GM13976 (cell line): ENCODE results near the gene KCNJ6.
"Not testable (repeated sequence)": the region's sequence is repeated elsewhere in the genome, so short reads cannot be mapped to it uniquely, and the experiment has no call there.

Experiments used
- DNase-seq: peaks from one replicate; pipeline ENCODE4 v3.0.0; 2012; ENCODE audit warnings: low spot score
- CTCF ChIP-seq: IDR thresholded peaks from 2 replicates; pipeline ENCODE4 v1.5.1; 2012; ENCODE audit warnings: borderline replicate concordance, mild to moderate bottlenecking; ENCODE audit not compliant: insufficient read depth; ENCODE audit errors: extremely low read depth, missing control alignments, control extremely low read depth
- in situ Hi-C: fragments of 300-500 bp; cut with MboI; formaldehyde crosslinking; loops from one replicate; pipeline ENCODE4 v1.12.0; 2022; ENCODE audit warnings: low sequenced_read_pairs, mixed read lengths, inconsistent platforms; ENCODE audit not compliant: unreplicated experiment

The KCNJ6 gene

DNA sequence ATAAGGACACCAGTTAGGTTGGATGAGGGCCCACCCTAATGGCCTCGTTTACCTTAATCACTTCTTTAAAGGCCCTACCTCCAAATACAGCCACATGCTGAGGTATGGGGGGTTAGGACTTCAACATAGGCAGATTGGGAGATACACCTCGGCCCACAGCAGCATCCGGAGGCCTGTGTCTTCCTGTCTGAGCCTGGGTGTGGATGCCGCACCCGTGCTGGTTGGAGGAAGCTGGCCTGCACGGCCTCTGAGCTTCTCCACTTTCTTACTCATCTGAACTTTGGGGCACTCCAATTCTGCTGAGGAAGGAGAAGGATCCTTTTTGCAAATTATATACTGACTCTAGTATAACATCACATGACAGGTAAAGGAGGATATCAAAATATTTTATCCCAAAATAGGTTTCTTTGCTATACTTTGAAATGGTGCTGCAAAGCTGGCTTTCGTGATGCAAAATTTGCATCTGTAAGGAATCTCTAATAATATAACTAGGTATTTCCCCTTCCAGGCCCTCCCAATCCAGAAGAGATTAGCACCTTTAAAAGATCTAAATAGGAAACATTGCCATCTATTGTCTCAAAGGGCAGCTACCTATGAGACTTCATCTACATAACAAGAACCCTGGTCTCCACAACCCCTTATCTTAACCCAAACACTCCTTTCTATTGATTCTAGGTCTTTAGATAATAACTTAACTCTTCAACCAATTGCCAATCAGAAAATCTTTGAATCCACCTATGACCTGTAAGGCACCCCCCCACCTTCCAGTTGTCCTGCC lies 247.6 kb downstream of the KCNJ6 start:
- TF ChIP-seq CTCF: no peak
- no peak for DNase-seq
- in situ Hi-C loops: no loop called here

DNA sequence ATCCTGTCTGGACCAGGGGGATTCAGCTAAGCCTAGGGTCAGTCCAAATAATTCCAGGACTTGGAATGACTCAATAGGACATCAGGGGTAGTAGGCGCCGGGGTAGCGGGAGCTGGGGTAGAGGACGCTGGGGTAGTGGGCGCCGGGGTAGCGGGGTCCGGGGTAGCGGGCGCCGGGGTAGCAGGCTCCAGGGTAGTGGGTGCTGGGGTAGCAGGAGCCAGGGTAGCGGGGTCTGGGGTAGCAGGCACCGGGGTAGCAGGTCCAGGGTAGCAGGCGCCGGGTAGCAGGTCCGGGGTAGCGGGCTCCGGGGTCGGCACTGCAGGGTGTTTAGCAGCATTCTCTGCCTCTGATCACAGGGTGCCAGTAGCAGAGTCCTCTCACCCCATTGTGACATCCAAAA lies 248.9 kb downstream of the KCNJ6 start:
- no peak for DNase-seq
- TF ChIP-seq CTCF: no peak
- in situ Hi-C loops: no loop called here

GRCh38 chr21:37665230-37666024 lies 250.8 kb downstream of the KCNJ6 start:
- no peak for DNase-seq
- in situ Hi-C loops: no loop called here
- no peak for TF ChIP-seq CTCF

- in situ Hi-C loops, DNase-seq: not testable (repeated sequence)
Measured at GRCh38 chr21:37662227-37662626, 254.0 kb downstream of the KCNJ6 start.

DNA sequence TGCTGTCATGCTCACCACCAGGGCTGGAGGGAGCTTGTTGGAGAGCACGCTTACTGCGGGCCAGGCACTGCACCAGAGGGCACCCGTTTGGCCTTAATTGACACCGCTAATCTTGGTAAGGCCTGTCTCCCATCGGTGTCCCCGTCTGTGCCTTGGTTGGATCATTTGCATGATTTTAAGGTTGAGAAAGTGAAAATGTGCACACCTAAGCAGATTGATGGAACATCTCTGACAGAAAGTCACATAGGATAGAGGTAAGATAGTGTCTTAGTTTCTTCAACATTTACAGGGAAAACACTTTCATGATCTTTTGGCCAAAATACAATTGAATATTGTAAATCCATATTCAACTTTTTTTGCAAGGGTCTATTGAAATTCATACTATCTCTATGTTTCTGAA lies 255.5 kb downstream of the KCNJ6 start:
- no peak for DNase-seq
- in situ Hi-C loops: no loop called here
- TF ChIP-seq CTCF: no peak

DNA sequence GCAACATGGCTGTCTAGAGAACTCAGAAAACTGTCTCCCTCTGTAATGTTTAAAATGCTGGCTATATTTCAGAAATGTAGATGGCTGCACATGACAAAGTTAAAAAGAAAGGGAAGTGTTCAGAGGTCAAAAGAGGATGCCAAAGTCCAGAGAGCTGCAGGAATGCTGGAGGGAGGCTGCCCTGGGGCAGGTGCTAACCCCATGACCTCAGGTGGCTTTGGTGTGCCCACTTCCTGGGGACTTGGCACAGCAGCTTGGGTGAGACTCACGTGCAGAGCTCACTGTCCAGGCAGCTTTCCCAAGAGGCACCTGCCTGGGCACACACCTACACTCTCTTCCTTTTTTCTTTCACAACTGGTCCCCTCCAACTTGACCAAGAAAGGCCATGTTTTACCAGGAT lies 256.4 kb downstream of the KCNJ6 start:
- DNase-seq: no peak
- in situ Hi-C loops: no loop called here

More for the DNA sequence above, 256.4 kb downstream of the KCNJ6 start:
- no peak for TF ChIP-seq CTCF
